HG02623 (cell line): ENCODE results near the gene NFKBIZ.
A peak's percentile ranks its signal among the peaks of the same experiment; 100 is the strongest.
"Not testable (repeated sequence)": the region's sequence is repeated elsewhere in the genome, so short reads cannot be mapped to it uniquely, and the experiment has no call there.

ENCODE experiments used
- ATAC-seq: cut with Tn5 transposase; IDR thresholded peaks from one replicate; pipeline ENCODE4 v1.9.1; 2021; ENCODE audit warnings: moderate library complexity; ENCODE audit not compliant: unreplicated experiment

Gene NFKBIZ

DNA sequence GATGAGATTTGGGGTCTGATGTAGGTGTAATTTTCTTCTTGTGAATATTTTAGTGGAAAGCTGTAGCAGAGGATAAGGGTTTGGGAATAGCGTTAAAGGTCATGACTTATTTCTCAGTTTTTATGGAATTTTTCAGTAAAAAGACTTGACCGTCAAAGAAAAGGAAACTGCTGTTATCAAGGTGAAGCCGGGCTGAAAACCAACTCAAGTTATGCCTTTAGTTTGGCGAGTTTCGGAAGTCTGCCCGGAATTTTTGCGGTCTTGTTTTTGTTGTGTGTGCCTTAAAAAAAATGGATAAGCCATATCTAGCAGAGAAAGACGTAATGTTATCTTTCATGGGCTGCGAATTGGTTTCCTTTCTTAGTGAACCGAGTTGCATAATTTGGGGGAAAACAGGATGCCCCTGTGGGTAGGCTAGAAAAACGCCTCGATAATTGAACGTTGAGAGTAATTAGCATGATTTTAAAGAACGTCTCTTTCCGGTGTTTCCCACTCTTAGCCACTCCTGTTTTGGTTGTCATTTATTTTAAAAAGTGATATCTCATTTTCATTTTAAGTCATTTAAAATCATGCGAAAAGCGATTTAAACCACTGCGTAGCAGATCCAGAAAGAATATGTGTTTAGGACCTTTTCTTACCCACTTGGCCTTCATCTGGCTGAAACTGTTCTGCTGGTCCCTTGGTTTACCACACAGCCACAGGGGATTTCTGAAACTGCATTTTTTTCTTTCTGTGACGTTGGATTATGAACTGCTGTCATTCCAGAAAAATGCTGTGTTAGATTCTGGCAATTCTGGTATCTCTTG, 1.1 kb downstream of the NFKBIZ start:
- ATAC-seq = peak; percentile 27

DNA sequence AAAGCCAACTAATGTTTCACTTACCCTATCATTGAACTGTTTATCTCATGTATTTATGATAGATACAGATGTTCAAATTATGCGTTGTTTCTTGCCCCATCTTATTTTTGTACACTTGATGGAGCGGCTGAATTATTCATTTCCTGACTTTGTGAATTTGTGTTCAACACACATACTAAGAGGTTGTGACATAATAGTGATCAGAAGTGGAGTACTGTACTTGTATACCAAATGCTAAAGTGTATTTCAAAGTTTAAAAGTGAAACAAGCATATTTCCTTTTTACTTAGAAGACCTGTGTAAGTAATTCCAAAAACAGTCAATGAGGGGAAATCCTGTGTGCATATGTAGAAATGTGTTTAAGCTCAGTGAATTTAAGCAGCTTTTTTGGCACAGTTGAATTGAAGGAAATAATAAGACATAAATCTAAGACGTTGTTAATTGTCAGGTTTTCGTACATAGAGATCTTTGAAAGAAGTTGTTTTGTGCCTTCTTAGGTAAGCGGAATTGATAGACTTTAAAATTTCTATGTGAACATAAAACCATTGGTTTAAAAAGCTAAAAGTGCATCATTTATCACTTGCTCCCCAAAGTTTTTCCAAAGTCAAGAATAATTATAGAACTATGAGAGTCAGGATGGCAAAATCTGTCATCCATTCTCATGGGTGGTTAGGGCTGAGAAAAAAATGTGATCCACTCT, 1.9 kb downstream of the NFKBIZ start:
- ATAC-seq = no peak

DNA sequence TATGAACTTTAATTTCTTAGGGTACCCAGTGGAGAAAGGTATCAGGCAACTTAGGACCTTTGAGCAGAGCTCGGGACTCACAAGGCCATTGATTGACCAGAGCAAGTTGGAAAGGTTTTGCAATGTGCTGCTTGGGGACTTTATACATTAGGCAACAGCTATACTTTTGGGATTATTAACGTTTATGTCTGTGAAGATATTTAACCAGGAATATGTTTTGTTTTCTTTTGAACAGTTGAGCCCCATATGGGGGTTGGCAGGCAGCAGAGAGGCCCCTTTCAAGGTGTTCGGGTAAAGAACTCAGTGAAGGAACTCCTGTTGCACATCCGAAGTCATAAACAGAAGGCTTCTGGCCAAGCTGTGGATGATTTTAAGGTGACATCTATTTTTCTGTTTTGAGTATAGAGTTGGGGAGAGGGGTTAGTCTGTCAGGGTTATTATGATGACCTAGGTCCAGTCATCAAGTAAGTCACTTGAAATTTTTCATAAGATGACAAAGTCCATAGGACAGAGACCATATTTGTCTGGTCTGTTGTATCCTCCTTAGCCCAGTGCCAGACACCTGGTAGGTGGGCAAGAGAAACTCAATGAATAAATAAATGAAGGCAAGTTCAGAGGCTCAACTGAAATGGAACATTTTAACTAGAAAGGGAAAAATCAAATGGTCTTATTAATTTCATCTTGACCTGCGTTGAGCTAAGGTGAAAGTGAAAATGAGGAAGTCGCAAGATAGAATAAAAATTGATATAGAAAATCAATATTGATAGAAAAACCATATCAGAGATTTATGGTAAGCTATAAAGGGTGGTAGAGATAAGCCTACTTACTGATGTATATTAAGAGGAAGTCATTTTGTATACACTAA, 2.8 kb downstream of the NFKBIZ start:
- ATAC-seq = no peak

DNA sequence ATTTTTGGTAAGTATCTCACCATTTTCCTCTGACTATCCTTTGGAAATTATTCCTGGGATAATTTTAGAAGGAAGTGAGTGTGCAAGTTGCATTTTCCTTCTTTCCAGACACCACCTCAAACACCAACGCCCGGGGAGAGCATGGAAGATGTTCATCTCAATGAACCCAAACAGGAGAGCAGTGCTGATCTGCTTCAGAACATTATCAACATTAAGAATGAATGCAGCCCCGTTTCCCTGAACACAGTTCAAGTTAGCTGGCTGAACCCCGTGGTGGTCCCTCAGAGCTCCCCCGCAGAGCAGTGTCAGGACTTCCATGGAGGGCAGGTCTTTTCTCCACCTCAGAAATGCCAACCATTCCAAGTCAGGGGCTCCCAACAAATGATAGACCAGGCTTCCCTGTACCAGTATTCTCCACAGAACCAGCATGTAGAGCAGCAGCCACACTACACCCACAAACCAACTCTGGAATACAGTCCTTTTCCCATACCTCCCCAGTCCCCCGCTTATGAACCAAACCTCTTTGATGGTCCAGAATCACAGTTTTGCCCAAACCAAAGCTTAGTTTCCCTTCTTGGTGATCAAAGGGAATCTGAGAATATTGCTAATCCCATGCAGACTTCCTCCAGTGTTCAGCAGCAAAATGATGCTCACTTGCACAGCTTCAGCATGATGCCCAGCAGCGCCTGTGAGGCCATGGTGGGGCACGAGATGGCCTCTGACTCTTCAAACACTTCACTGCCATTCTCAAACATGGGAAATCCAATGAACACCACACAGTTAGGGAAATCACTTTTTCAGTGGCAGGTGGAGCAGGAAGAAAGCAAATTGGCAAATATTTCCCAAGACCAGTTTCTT, 3.9 kb downstream of the NFKBIZ start:
- no peak for ATAC-seq

DNA sequence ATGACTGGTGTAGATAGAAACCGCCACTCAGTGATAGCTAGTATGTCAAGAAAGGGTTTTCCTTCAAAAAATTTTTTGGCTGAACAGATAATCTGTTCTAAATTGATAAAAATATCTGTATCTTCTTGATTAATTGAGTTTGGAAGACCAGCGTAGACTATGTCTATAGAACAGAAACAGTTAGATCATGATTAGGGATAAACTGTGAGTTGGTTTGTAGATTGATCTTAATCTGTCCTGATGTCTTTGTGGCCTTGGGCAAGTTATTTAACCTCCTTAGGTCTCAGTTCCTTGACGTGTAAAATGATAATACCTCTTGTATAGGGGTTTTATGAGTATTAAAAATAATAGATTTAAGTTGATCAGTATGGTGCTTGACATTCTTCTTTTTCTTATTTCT, 4.7 kb downstream of the NFKBIZ start:
- no peak for ATAC-seq

DNA sequence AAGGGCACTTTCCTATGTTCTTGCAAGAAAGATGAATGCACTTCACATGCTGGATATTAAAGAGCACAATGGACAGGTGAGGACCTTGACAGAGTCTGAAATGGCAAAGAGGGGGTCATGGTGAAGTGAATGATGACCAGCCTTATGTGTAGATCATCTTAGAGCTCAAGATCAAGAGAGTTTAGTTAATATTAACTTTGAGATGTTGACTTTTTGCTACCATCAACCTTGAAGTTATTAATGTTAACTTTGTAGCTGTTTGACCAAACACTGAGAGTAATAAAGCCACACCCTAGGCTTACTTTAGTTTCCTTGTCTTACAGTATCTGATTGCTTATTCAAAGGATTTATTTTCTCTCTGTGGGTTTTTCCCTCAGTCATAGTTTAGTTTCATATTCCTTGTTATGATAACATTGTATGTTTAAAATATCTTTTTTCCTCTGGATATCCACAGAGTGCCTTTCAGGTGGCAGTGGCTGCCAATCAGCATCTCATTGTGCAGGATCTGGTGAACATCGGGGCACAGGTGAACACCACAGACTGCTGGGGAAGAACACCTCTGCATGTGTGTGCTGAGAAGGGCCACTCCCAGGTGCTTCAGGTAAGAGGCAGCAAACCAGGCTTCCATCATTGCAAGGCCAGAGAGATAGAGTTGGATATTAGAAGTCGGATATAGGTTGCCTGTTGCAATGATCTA, 5.4 kb downstream of the NFKBIZ start:
- ATAC-seq = no peak

DNA sequence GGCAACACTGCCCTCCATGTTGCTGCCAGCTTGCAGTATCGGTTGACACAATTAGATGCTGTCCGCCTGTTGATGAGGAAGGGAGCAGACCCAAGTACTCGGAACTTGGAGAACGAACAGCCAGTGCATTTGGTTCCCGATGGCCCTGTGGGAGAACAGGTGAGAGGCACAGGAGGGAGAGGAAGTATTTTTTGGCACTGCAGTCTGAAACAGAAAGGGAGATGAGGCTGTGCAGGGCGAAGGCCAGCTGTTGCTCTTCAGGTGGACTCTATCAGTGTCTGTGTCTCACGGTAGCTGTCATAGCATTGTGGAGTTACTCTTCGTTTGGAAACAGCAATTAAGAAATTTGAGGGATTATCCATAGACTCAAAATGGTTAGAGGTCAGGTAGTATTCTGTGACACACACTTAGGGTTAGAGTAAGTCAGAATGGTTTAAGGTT, 8.0 kb downstream of the NFKBIZ start:
- ATAC-seq = no peak

DNA sequence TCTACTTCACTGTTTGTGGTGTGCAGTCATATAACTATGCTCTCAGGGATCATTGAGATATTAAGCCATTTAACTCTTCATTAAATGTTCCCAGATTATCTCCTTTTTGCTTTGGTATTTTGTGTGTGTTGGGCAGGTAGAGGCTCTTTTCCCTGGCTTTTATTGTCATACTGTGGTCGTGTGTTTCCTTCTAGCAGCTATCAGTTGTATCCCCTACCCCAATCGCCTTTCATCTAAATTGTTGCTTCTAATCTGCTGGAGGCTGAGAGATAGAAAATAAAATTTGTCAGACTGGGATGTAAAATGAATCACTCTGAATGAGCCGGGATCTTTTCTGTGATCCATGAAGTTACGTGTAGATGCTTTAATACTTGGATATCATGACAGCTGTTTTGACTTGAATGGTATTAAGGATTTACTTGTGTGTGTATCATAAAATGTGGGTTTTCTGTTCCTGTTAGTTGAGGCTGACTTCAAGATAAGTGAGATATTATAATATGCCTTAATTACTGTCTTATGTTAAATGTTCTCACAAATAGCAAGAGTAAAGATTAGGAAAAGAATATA, 9.2 kb downstream of the NFKBIZ start:
- ATAC-seq = no peak

DNA sequence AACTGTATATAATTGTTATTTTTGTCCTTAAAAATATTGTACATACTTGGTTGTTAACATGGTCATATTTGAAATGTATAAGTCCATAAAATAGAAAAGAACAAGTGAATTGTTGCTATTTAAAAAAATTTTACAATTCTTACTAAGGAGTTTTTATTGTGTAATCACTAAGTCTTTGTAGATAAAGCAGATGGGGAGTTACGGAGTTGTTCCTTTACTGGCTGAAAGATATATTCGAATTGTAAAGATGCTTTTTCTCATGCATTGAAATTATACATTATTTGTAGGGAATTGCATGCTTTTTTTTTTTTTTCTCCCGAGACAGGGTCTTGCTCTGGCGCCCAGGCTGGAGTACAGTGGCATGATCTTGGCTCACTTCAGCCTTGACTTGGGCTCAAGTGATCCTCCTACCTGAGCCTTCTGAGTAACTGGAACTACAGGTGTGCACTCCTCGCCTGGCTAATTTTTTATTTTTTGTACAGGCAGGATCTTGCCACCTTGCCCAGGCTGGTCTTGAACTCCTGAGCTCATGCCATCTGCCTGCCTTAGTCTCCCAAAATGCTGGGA, 10.7 kb downstream of the NFKBIZ start:
- no peak for ATAC-seq

DNA sequence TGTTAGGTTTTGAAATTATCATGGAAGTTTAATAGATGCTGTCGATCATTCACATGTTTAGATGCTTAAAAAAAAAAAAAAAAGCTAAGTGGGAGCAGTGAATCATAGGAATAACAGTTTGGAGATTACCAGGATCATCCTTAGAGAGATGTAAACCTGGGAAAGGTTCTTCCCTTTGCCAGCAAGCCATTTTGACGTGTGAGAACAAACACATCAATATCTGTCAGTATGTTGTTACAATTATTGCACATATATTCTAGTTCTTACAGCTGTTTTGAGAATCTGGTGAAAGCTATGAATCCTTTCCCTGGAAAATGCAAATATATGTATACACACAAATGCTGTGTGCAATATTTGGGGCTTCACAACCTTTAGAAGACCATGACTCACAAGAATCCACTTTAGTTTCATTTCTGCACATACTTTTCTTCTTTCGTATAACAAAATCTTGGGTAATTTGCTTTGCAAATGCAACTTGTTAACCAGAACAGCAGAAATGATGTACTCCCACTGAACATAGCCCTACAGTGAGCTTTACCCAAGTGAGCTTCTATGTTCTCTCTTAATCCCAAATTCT, 12.0 kb downstream of the NFKBIZ start:
- ATAC-seq = peak; percentile 52

DNA sequence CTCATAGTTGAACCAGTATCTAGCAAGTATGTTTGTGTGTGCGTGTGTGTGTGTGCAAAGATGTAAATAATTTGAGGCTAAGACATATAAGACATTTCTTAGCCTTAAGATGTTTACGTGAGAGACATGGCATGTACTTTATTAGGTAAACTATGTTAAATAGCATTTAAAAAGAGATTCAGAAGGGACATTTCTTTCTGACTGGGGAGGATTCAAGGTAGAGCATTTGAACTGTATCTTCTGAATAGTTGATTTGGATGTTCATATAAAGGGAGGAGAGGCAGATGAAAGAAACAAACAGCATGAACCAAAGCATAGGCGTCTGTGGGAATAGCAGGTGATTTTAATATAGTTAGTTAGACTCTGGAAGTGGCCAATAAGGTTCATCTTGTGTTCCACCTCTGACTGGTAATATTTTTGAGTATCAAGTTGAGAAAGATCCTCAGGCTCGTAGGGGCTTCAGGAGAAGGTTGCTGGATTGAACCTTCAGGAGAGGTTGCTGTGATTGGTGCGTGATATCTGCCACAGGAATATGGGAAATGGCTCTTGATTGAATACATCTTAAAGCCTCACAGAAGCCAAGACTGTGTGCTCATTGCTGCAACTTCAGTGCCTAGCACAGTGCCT, 12.6 kb downstream of the NFKBIZ start:
- no peak for ATAC-seq

DNA sequence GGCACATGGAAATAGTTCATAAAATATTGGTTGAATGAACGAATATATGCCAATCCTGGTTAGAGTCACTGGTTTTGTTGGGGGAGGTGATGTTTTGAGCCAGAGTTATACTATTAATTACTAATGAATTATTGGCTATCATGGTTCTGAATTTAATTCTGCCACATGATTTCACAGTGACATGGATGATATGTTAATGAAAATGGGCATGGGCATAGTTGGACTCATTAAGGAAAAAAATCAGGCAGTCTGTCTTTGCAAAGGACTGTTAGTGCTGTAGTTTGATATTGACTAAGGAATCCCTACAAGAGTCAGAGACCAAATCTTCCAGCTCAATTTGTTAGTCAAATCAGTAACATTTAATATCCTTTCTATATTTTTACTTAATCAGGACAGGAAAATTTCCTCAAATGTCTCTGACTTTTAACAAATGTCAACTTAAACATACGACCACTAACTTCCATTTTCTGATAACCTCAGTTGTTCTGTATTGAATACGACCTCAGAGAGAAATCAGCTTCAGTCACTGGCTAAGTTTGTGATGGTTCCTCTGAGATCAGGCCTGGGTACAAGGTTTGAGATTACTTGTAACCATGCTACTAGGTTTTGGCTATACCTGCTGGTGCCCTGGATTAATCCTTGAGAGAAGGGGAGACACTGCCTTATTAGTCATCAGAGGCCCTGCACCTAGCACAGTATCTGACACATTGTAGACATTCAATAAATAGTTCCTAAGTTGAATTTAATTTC, 13.3 kb downstream of the NFKBIZ start:
- ATAC-seq = no peak

DNA sequence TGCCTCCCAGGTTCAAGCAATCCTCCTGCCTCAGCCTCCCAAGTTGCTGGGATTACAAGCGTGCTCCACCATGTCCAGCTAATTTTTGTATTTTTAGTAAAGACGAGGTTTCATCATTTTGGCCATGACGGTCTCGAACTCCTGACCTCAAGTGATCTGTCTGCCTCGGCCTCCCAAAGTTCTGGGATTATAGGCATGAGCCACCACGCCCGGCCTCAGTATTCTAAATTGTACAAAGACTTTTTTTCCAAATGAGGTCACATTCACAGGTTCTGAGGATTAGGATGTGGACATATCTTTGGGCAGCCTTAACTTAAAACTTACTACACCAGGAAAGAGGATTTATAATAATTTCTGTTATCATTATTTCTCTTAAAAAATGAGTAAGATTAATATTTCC, 15.6 kb downstream of the NFKBIZ start:
- ATAC-seq = not testable (repeated sequence)

DNA sequence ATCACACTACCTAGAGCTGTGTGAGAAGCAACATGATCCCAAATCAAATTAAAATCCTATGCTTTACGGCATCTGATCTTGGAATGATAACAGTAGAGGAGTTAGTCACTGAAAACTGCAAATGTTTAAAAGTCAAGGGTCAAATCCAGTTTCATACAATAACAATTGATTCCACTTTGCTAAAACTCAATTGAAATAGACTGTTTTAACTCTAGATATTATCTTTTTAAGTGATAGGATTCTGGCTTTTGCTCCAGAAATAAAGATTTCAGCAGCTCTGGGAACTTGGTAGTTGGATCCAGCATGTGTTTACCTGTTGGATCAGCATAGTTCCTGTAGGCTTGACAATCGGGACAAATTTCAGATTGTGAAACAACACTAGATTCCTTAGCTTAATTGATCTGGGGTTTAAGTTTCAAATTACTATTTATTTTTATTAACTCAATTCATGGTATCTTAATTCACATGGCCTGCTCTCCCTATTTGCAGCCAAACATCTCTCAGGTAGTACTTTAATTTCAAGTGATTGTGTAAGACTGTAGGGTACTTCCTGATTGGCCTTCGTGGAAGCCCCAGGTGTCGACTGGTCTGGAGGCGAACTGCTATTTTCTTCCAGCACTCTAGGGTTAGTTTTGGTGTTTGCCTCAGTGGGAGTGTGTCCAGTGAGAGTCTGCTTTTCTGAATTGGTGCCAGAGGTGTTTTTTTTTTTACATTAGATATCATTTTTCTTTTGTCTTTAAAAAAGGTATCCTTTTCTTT, 16.6 kb downstream of the NFKBIZ start:
- no peak for ATAC-seq

DNA sequence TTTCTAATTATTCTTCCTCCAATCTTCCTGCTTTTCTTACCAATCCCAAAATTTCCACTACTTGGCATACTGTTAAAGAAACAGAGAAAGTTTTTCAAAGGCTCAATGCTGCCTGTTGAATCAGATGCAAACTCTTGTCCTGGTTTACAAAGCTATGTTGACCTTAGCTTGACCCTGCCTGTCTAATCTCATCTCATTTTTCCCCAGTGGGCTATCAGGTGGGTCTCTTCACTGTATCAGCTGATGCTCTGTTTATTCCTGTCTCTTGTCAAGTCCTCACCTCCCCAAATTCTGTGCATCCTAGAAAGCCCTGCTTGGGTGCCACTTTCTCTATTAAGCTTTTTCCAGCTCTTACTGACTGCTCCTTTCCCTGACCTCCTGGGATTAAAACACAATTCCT, 18.2 kb downstream of the NFKBIZ start:
- ATAC-seq = no peak

DNA sequence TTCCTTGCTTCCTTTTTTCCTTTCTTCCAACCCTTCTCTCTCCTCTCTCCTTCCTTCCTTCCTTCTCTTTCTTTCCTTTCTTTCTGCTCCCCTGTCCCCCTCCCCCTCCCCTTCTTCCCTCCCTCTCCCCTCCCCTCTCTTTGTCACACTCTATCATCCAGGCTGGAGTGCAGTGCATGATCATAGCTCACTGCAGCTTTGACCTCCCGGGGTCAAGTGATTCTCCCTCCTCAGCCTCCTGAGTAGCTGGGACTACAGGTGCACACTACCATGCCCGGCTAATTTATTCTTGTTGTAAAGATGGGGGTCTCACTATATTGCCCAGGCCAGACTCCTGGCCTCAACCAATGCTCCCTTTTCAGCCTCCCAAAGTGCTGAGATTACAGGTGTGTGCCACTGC, 18.7 kb downstream of the NFKBIZ start:
- no peak for ATAC-seq
